Stimulated activated naive CD8-positive, alpha-beta T cell treated with anti-CD3 and anti-CD28 coated beads, Interleukin-15, Interleukin-2, amounts not matched to agents 100 ng/mL and 50 ng/mL, for 24 hours (primary cell): ENCODE results near the gene BBS10.

Experiments
- H3K27ac Mint-ChIP-seq: one replicate; pipeline ENCODE4 v1.8.0; 2021; ENCODE audit warnings: mild to moderate bottlenecking, mixed read lengths
- H3K27me3 Mint-ChIP-seq: one replicate; pipeline ENCODE4 v1.8.0; 2021; ENCODE audit warnings: mixed read lengths
- H3K36me3 Mint-ChIP-seq: one replicate; pipeline ENCODE4 v1.8.0; 2021; ENCODE audit warnings: low read depth, mixed read lengths
- H3K4me1 Mint-ChIP-seq: one replicate; pipeline ENCODE4 v1.8.0; 2021; ENCODE audit warnings: low read depth, mixed read lengths
- H3K4me3 Mint-ChIP-seq: one replicate; pipeline ENCODE4 v1.8.0; 2021; ENCODE audit warnings: mild to moderate bottlenecking, mixed read lengths
- H3K9me3 Mint-ChIP-seq: one replicate; pipeline ENCODE4 v1.8.0; 2021; ENCODE audit warnings: mixed read lengths

The BBS10 gene

GRCh38 chr12:76312315-76312714 lies 35.9 kb downstream of the BBS10 start:
- Mint-ChIP-seq H3K27me3 (peaks cover 48% of the 10 kb centered on the region), H3K27ac (no peak overlapping the region), H3K36me3 (no peaks in the 10 kb centered on the region), H3K4me3 (no peak overlapping the region), H3K9me3 (no peaks in the 10 kb centered on the region), H3K4me1 (no peaks in the 10 kb centered on the region)

DNA sequence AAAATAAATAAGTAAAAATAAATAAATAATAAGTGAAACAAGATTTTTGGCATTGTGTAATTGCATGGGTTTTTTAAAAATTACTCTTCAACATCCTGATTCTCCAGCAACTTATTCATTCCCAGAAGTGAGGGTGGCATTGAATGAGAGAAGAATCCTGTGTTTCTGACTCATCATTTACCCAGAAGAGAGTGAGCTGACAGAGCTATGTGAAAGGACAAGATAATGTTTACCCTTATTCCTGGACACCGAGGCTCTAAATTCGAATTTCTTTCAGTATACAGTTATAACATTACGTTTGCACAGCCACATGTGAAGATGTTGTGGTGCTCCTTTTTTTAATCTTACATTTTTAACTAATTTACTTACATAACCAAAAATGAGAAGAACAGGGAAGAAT lies 36.4 kb downstream of the BBS10 start:
- H3K27me3 Mint-ChIP-seq = peaks cover 53% of the 10 kb centered on the region
- H3K9me3 Mint-ChIP-seq = no peaks in the 10 kb centered on the region
- no peak overlapping the region for H3K4me3 Mint-ChIP-seq
- no peaks in the 10 kb centered on the region for H3K36me3 Mint-ChIP-seq
- no peak overlapping the region for H3K27ac Mint-ChIP-seq
- H3K4me1 Mint-ChIP-seq = no peaks in the 10 kb centered on the region

GRCh38 chr12:76310110-76310509 lies 38.1 kb downstream of the BBS10 start:
- Mint-ChIP-seq H3K27me3 (peaks cover 45% of the 10 kb centered on the region), H3K4me1 (no peaks in the 10 kb centered on the region), H3K4me3 (no peak overlapping the region), H3K27ac (no peak overlapping the region), H3K9me3 (no peaks in the 10 kb centered on the region), H3K36me3 (no peaks in the 10 kb centered on the region)

DNA sequence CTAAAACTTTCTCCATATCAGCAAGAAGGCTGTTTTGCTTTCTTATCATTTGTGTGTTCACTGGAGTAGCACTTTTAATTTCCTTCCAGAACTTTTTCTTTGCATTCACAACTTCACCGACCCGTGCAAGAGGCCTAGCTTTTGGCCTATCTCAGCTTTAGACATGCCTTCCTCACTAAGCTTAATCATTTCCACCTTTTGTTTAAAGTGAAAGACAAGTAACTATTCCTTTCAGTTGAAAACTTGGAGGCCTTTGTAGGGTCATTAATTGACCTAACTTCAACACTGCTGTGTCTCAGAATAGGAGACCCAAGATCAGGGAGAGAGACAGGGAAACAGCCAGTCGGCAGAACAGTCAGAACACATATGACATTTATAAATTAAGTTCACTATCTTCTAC lies 39.3 kb downstream of the BBS10 start:
- Mint-ChIP-seq H3K9me3 (no peaks in the 10 kb centered on the region), H3K36me3 (no peaks in the 10 kb centered on the region), H3K27ac (no peak overlapping the region), H3K4me1 (no peaks in the 10 kb centered on the region), H3K4me3 (no peak overlapping the region), H3K27me3 (peaks cover 36% of the 10 kb centered on the region)

GRCh38 chr12:76307083-76307482 lies 41.1 kb downstream of the BBS10 start:
- Mint-ChIP-seq H3K4me1 (no peaks in the 10 kb centered on the region), H3K9me3 (no peaks in the 10 kb centered on the region), H3K4me3 (no peak overlapping the region), H3K27ac (no peak overlapping the region), H3K27me3 (peaks cover 24% of the 10 kb centered on the region), H3K36me3 (no peaks in the 10 kb centered on the region)

DNA sequence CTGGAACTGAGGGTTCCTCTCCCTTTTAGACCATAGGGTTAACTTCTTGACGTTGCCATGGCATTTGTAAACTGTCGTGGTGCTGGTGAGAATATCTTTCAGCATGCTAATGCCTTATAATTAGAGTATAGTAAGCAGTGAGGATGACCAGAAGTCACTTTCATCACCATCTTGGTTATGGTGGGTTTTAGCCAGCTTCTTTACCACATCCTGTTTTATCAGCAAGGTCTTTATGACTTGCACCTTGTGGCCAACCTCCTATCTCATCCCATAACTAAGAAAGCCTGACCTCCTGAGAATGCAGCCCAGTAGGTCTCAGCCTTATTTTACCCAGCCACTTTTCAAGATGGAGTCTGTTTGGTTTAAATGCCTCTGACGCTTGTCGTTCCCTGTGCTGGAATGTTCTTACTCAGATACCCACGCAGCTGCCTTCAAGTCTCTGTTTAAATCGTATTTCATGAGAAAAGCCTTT lies 44.2 kb downstream of the BBS10 start:
- Mint-ChIP-seq H3K9me3 (no peaks in the 10 kb centered on the region), H3K27me3 (peaks cover 15% of the 10 kb centered on the region), H3K36me3 (no peaks in the 10 kb centered on the region), H3K4me3 (no peak overlapping the region), H3K4me1 (no peaks in the 10 kb centered on the region), H3K27ac (no peak overlapping the region)

DNA sequence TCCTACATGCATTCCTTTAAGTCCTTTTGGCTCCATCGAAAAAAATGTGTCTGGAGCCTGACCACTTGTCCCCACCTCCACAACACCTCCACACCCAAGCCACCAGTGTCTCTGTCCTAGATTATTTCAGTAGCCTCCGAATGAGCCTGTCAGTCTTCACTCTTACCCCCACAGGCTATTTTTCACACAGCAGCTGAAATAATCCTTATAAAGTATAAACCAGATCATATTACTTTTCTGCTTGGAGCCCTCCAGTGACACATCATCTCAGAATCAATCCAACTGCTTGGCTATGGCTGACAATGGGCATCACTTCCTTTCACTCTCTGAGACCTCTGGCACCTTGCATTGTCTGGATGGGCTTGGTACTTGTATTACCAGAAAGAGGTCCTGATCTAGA lies 44.9 kb downstream of the BBS10 start:
- no peak overlapping the region for H3K27ac Mint-ChIP-seq
- H3K27me3 Mint-ChIP-seq = peaks cover 15% of the 10 kb centered on the region
- no peak overlapping the region for H3K4me3 Mint-ChIP-seq
- H3K9me3 Mint-ChIP-seq = no peaks in the 10 kb centered on the region
- no peaks in the 10 kb centered on the region for H3K36me3 Mint-ChIP-seq
- no peaks in the 10 kb centered on the region for H3K4me1 Mint-ChIP-seq

DNA sequence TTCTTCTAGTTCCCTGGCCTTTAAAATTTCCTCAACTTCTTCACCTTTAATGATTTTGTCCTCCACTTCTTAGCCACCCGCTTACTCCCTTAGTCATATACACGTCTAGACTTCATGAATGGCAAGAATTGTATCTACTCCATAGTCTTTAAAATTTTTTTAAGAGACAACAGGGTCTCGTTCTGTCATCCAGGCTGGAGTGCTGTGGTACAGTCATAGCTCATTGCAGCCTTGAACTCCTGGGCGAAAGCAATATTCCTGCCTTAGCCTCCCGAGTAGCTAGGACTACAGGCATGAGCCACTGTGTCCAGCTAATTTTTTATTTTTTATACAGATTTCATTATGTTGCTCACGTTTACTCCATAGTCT lies 47.9 kb downstream of the BBS10 start:
- H3K4me3 Mint-ChIP-seq = no peak overlapping the region
- H3K27me3 Mint-ChIP-seq = no peaks in the 10 kb centered on the region
- no peaks in the 10 kb centered on the region for H3K36me3 Mint-ChIP-seq
- H3K27ac Mint-ChIP-seq = no peak overlapping the region
- H3K9me3 Mint-ChIP-seq = no peaks in the 10 kb centered on the region
- no peaks in the 10 kb centered on the region for H3K4me1 Mint-ChIP-seq

- H3K36me3 Mint-ChIP-seq = no peaks in the 10 kb centered on the region
- no peak overlapping the region for H3K4me3 Mint-ChIP-seq
- H3K27me3 Mint-ChIP-seq = no peaks in the 10 kb centered on the region
- no peak overlapping the region for H3K27ac Mint-ChIP-seq
- no peaks in the 10 kb centered on the region for H3K9me3 Mint-ChIP-seq
- H3K4me1 Mint-ChIP-seq = no peaks in the 10 kb centered on the region
Observed at GRCh38 chr12:76299536-76300296, 48.5 kb downstream of the BBS10 start.
